Neural cell (in vitro differentiated cells): ENCODE data around the gene ID4. TPM values are rescaled to one million over a fixed set of nuclear protein-coding genes. Genes with fewer than 3 reads are reported as not detected.

Experiments
- H2AFZ ChIP-seq: fragments of 200-600, 300-800 bp; sonication (generic), shearing (Covaris generic); 2 replicates; pipeline ENCODE4 v1.6.0; 2014; ENCODE audit warnings: low read depth, mild to moderate bottlenecking, antibody characterized with exemption, low read length, moderate library complexity
- H3F3A ChIP-seq: fragments of 200-600 bp; shearing (Covaris generic); 2 replicates; pipeline ENCODE4 v1.6.1; 2016; ENCODE audit warnings: mild to moderate bottlenecking, moderate library complexity, mixed read lengths, antibody characterized with exemption, low read length; ENCODE audit not compliant: insufficient read depth, poor library complexity, severe bottlenecking
- H3K27ac ChIP-seq: fragments of 200-600, 300-800 bp; sonication (generic), shearing (Covaris generic); 2 replicates; pipeline ENCODE4 v1.5.1; 2014; ENCODE audit warnings: mild to moderate bottlenecking, low read length, moderate library complexity
- H3K27me3 ChIP-seq: fragments of 300-800, 200-600 bp; sonication (generic), shearing (Covaris generic); 2 replicates; pipeline ENCODE4 v1.6.0; 2014; ENCODE audit warnings: mild to moderate bottlenecking, low read depth, low read length, moderate library complexity; ENCODE audit not compliant: insufficient read depth
- H3K36me3 ChIP-seq: fragments of 300-800, 200-600 bp; sonication (generic), shearing (Covaris generic); 2 replicates; pipeline ENCODE4 v1.5.1; 2014; ENCODE audit warnings: mild to moderate bottlenecking, antibody characterized with exemption, low read length, moderate library complexity; ENCODE audit not compliant: insufficient read depth
- H3K4me2 ChIP-seq: fragments of 300-800, 200-600 bp; sonication (generic), shearing (Covaris generic); 2 replicates; pipeline ENCODE4 v1.6.0; 2014; ENCODE audit warnings: mild to moderate bottlenecking, low read length
- H3K4me3 ChIP-seq: fragments of 300-800, 200-600 bp; sonication (generic), shearing (Covaris generic); 2 replicates; pipeline ENCODE4 v1.5.1; 2014; ENCODE audit warnings: mild to moderate bottlenecking, low read length, moderate library complexity
- H3K79me2 ChIP-seq: fragments of 200-600 bp; shearing (Covaris generic); replicated peaks from 2 replicates; pipeline ENCODE4 v1.6.0; 2014; ENCODE audit warnings: mild to moderate bottlenecking, low read length, moderate library complexity; ENCODE audit not compliant: insufficient read depth
- H3K9ac ChIP-seq: fragments of 300-800, 200-600 bp; sonication (generic), shearing (Covaris generic); 2 replicates; pipeline ENCODE4 v1.6.1; 2016; ENCODE audit warnings: mild to moderate bottlenecking, low read length, mixed read lengths
- H3K9me2 ChIP-seq: fragments of 200-600 bp; shearing (Covaris generic); 2 replicates; pipeline ENCODE4 v1.6.1; 2016; ENCODE audit warnings: mild to moderate bottlenecking, low read length, mixed read lengths; ENCODE audit not compliant: insufficient read depth
- H3K9me3 ChIP-seq: fragments of 200-600, 300-800 bp; sonication (generic), shearing (Covaris generic); 2 replicates; pipeline ENCODE4 v1.6.1; 2016; ENCODE audit warnings: mild to moderate bottlenecking, mixed run types, low read length, moderate library complexity, mixed read lengths
- H4K20me1 ChIP-seq: fragments of 200-600 bp; shearing (Covaris generic); 2 replicates; pipeline ENCODE4 v1.6.1; 2016; ENCODE audit warnings: mild to moderate bottlenecking, mixed run types; ENCODE audit not compliant: insufficient read depth
- EP300 ChIP-seq: fragments of 450-650 bp; conservative IDR thresholded peaks from 2 replicates; pipeline ENCODE4 v1.6.1; 2014; ENCODE audit warnings: antibody characterized with exemption, mild to moderate bottlenecking, moderate library complexity; ENCODE audit not compliant: poor library complexity, severe bottlenecking
- EZH2 ChIP-seq: fragments of 200-600, 300-800 bp; shearing (Covaris generic), sonication (generic); IDR thresholded peaks from 2 replicates; pipeline ENCODE4 v1.6.1; 2014; ENCODE audit warnings: antibody characterized with exemption, low read length, borderline replicate concordance, mild to moderate bottlenecking; ENCODE audit not compliant: insufficient read depth, poor library complexity, severe bottlenecking
- MXI1 ChIP-seq: fragments of 450-650 bp; conservative IDR thresholded peaks from 2 replicates; pipeline ENCODE4 v1.6.1; 2014; ENCODE audit warnings: antibody characterized with exemption, mild to moderate bottlenecking; ENCODE audit not compliant: poor library complexity, severe bottlenecking
- POLR2AphosphoS5 ChIP-seq: IDR thresholded peaks from 2 replicates; pipeline ENCODE4 v1.6.1; 2012
- RAD21 ChIP-seq: fragments of 450-650 bp; conservative IDR thresholded peaks from 2 replicates; pipeline ENCODE4 v1.6.1; 2014; ENCODE audit warnings: antibody characterized with exemption, mild to moderate bottlenecking, moderate library complexity
- SMC3 ChIP-seq: fragments of 450-650 bp; conservative IDR thresholded peaks from 2 replicates; pipeline ENCODE4 v1.6.1; 2014; ENCODE audit warnings: antibody characterized with exemption, mild to moderate bottlenecking, moderate library complexity; ENCODE audit not compliant: poor library complexity
- TAF1 ChIP-seq: IDR thresholded peaks from 2 replicates; pipeline ENCODE4 v1.6.1; 2012; ENCODE audit warnings: low read depth
- polyA plus RNA-seq: library from polyadenylated mRNA; depleted of rRNA; stranded (reverse); fragments of >200 nt; gene quantifications from 2 replicates; pipeline ENCODE4 v1.2.3, GENCODE V29; 2014
- TF ChIP-seq, protein P1 (sequence below): IDR thresholded peaks from 2 replicates; pipeline ENCODE4 v1.6.1; 2012; ENCODE audit warnings: borderline replicate concordance
- TF ChIP-seq, protein P2 (sequence below): fragments of 450-650 bp; IDR thresholded peaks from 2 replicates; pipeline ENCODE4 v1.5.1; 2014; ENCODE audit warnings: antibody characterized with exemption, mild to moderate bottlenecking, moderate library complexity; ENCODE audit not compliant: poor library complexity, severe bottlenecking

The ID4 gene
- polyA plus RNA-seq, 1 donor from 2014 or later: 506 TPM

DNA sequence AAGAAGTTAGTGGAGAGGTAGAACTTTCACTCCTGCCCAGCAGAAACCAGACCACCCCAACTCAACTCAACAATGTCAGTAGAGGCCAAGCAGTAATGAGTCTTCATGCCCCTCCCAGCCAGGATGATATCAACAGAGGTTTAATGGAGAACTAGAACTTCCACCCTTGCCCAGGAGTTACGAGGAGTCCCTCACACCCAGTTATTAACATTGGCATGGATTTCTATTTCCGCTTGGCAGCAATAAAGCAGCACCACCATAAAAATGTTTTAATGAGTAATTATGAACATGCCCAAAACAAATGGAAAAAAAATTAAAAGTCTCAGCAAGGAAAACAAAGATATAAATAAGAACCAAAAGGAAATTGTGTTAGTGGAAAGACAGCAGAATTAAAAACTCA is 40.7 kb upstream of the ID4 start:
- no peak overlapping the region for H3K4me2 ChIP-seq
- TF ChIP-seq RAD21: no peak
- no peak for TF ChIP-seq MXI1
- TF ChIP-seq EZH2: no peak
- TF ChIP-seq EP300: no peak
- TF ChIP-seq, protein P1, sequence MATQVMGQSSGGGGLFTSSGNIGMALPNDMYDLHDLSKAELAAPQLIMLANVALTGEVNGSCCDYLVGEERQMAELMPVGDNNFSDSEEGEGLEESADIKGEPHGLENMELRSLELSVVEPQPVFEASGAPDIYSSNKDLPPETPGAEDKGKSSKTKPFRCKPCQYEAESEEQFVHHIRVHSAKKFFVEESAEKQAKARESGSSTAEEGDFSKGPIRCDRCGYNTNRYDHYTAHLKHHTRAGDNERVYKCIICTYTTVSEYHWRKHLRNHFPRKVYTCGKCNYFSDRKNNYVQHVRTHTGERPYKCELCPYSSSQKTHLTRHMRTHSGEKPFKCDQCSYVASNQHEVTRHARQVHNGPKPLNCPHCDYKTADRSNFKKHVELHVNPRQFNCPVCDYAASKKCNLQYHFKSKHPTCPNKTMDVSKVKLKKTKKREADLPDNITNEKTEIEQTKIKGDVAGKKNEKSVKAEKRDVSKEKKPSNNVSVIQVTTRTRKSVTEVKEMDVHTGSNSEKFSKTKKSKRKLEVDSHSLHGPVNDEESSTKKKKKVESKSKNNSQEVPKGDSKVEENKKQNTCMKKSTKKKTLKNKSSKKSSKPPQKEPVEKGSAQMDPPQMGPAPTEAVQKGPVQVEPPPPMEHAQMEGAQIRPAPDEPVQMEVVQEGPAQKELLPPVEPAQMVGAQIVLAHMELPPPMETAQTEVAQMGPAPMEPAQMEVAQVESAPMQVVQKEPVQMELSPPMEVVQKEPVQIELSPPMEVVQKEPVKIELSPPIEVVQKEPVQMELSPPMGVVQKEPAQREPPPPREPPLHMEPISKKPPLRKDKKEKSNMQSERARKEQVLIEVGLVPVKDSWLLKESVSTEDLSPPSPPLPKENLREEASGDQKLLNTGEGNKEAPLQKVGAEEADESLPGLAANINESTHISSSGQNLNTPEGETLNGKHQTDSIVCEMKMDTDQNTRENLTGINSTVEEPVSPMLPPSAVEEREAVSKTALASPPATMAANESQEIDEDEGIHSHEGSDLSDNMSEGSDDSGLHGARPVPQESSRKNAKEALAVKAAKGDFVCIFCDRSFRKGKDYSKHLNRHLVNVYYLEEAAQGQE: no peak
- no peak for TF ChIP-seq SMC3
- TF ChIP-seq POLR2AphosphoS5: no peak
- TF ChIP-seq, protein P2, sequence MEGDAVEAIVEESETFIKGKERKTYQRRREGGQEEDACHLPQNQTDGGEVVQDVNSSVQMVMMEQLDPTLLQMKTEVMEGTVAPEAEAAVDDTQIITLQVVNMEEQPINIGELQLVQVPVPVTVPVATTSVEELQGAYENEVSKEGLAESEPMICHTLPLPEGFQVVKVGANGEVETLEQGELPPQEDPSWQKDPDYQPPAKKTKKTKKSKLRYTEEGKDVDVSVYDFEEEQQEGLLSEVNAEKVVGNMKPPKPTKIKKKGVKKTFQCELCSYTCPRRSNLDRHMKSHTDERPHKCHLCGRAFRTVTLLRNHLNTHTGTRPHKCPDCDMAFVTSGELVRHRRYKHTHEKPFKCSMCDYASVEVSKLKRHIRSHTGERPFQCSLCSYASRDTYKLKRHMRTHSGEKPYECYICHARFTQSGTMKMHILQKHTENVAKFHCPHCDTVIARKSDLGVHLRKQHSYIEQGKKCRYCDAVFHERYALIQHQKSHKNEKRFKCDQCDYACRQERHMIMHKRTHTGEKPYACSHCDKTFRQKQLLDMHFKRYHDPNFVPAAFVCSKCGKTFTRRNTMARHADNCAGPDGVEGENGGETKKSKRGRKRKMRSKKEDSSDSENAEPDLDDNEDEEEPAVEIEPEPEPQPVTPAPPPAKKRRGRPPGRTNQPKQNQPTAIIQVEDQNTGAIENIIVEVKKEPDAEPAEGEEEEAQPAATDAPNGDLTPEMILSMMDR: no peak
- TF ChIP-seq TAF1: no peak
- no peak overlapping the region for H3K27ac ChIP-seq
- no peak overlapping the region for H2AFZ ChIP-seq
- H3K9me2 ChIP-seq: no peaks in the 10 kb centered on the region
- H3K79me2 ChIP-seq: no peaks in the 10 kb centered on the region
- no peaks in the 10 kb centered on the region for H3F3A ChIP-seq
- H3K36me3 ChIP-seq: no peaks in the 10 kb centered on the region
- no peaks in the 10 kb centered on the region for H4K20me1 ChIP-seq
- no peaks in the 10 kb centered on the region for H3K9me3 ChIP-seq
- no peaks in the 10 kb centered on the region for H3K27me3 ChIP-seq
- H3K9ac ChIP-seq: no peak overlapping the region
- no peak overlapping the region for H3K4me3 ChIP-seq

DNA sequence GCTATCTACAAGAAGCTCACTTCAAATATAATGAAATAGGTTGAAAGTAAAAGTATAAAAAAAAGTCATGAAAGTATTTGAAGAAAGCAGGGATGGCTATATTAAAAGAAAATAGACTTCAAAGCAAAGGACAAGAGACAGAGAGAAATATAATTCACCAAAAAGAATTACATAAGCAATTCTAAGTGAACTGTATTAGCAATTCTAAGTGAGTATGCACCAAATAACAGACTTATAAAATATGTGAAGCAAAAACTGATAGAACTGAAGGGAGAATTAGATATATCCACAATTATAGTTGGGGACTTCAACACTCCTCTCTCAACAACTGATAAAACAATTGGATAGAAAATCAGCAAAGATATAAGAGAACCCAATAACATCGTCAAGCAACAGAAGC is 38.8 kb upstream of the ID4 start:
- TF ChIP-seq, protein P1: no peak
- TF ChIP-seq MXI1 (no peak), EP300 (no peak), TAF1 (no peak), SMC3 (no peak), EZH2 (no peak), POLR2AphosphoS5 (no peak)
- Histone ChIP-seq H3K27me3 (no peaks in the 10 kb centered on the region), H4K20me1 (no peaks in the 10 kb centered on the region), H3K9me3 (no peaks in the 10 kb centered on the region), H3K9ac (no peak overlapping the region), H3K4me3 (no peak overlapping the region), H3F3A (no peaks in the 10 kb centered on the region), H3K36me3 (no peaks in the 10 kb centered on the region), H3K27ac (no peak overlapping the region), H3K4me2 (no peak overlapping the region), H3K9me2 (no peaks in the 10 kb centered on the region), H2AFZ (no peak overlapping the region), H3K79me2 (peaks cover 11% of the 10 kb centered on the region)
